ENCODE measurements around the gene ANKH.

GRCh38 chr5:14810928-14811572, 60.5 kb downstream of the ANKH start:
- TF ChIP-seq CTCF (IDR thresholded peaks at IDR 0.05), result no peak
- TF ChIP-seq EZH2 (IDR thresholded peaks at IDR 0.05; ENCODE audit: borderline replicate concordance, insufficient read depth, low read depth, low read length, poor library complexity, severe bottlenecking), result no peak
